Fibroblast of skin of abdomen (primary cell): ENCODE measurements around the gene TNFRSF21. TPM values are rescaled to one million over a fixed set of nuclear protein-coding genes. Genes with fewer than 3 reads are reported as not detected.
"Not testable (repeated sequence)": the region's sequence is repeated elsewhere in the genome, so short reads cannot be mapped to it uniquely, and the experiment has no call there.

Experiments
- DNase-seq: peaks from one replicate; pipeline ENCODE4 v3.0.0-alpha.2; 2013
- polyA plus RNA-seq, 2 experiments: library from polyadenylated mRNA; unstranded; fragments of 120-200 nt; gene quantifications; one replicate each; pipeline ENCODE4 v1.2.1, GENCODE V29; 2013; ENCODE audit not compliant: insufficient read length in 2 of 2

The TNFRSF21 gene, protein sequence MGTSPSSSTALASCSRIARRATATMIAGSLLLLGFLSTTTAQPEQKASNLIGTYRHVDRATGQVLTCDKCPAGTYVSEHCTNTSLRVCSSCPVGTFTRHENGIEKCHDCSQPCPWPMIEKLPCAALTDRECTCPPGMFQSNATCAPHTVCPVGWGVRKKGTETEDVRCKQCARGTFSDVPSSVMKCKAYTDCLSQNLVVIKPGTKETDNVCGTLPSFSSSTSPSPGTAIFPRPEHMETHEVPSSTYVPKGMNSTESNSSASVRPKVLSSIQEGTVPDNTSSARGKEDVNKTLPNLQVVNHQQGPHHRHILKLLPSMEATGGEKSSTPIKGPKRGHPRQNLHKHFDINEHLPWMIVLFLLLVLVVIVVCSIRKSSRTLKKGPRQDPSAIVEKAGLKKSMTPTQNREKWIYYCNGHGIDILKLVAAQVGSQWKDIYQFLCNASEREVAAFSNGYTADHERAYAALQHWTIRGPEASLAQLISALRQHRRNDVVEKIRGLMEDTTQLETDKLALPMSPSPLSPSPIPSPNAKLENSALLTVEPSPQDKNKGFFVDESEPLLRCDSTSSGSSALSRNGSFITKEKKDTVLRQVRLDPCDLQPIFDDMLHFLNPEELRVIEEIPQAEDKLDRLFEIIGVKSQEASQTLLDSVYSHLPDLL
- 8.1 TPM for polyA plus RNA-seq (2013, experiment 1 of 2; ENCODE audit: insufficient read length)
- polyA plus RNA-seq (2013, experiment 2 of 2; ENCODE audit: insufficient read length): 8.2 TPM

DNA sequence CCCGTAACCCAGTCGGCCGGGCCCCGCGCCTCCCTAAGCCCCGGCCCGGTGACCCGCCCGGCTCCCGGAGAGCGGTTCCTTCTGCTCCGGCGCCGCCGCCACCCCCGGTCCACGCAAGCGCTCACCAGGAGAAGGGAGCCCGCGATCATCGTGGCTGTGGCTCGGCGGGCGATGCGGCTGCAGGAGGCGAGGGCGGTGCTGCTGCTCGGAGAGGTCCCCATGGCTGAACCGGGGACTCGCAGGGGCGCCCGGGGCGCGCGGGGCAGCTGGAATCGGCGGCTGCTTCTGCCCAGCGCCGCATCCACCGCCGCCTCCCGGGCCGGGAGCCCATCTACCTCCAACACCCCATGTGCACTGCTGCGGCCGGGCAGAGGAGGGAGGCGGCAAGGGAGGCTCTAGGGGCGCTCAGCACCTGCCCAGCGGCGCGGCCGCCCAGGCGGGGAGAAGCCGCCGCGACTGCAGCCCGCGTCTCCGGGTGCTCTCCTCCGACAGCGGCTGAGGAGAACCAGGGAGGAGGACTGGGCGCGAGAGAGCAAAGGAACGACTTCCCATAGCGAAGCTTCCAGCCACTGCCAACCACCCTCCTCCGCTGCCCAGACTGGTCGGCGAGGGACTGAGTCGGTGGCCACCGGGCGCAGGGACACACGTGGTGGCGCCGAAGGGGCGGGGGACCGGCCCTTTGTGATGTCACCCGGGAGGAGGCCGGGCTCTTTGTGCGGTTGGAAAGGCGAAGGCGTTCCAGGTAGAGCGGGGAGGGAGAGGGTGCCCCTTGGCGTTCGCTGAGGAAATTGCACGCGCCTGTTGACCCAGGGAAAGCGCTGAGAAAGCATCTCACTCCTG, at the start of gene TNFRSF21:
TSS of gene TNFRSF21 (minus strand) at position 615 of the 840 bp plus-strand sequence. CDS start at position 221, 394 bp downstream.
- peak; percentile 82 for DNase-seq

- no peak for DNase-seq
These were observed 48.9 kb upstream of the TNFRSF21 start for GRCh38 chr6:47358440-47359225.

DNA sequence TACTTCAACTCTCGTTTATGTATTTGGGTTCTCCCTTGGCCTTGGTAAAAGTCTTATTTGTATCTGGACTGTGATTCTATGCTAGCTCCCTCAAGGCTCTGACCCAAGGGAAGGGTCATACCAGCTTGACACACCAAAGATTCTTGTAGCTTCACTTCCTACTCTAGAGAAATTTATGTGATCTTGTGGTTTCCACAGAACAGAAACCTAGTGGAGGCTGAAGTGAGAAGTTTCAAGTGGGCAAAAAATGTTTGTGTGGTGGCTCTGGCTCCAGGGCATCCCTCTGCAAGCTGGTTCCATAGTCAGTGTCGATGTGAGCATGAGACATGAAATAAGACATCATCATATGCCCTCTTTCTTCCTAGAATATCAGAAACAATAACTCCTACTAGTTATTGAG, 48.1 kb upstream of the TNFRSF21 start:
- DNase-seq: no peak

DNA sequence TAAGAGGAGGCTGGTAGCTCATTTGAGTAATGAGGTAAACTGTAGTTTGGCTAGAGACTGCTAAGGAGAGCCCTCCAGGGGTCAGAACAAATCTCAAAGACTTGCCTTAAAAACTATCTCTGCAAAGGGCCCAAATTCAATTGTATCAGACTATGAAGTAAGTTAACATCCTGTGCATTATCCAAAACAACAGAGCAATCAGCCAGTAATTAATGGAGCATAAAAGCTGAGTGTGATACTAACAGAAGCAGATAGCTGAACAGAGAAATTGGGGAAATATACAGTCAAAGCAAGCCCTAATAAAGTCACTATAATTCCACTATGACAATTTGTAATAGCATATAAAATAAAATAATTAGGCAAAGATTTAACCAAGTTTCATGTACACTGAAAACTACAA, 45.8 kb upstream of the TNFRSF21 start:
- DNase-seq: no peak

DNA sequence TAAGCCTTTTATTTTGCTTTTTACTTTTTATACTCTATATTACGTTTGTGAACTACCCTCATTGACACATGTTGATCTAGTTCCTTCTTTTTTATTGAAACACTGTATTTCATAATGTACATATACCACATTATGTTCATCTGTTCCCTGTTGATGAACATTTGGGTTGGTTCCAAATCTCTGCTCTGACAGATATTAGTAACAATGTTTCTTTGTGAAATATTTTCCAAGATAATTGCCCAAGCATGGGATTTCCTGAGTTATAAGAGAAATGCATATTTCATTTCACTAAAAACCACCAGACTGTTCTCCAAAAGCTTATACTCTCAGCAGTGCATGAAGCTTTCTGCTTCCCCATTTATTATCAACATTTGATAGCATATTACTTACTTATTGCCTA, 44.2 kb upstream of the TNFRSF21 start:
- peak; percentile 6 for DNase-seq

- DNase-seq: no peak
These were observed 43.3 kb upstream of the TNFRSF21 start for GRCh38 chr6:47352966-47353365.

DNA sequence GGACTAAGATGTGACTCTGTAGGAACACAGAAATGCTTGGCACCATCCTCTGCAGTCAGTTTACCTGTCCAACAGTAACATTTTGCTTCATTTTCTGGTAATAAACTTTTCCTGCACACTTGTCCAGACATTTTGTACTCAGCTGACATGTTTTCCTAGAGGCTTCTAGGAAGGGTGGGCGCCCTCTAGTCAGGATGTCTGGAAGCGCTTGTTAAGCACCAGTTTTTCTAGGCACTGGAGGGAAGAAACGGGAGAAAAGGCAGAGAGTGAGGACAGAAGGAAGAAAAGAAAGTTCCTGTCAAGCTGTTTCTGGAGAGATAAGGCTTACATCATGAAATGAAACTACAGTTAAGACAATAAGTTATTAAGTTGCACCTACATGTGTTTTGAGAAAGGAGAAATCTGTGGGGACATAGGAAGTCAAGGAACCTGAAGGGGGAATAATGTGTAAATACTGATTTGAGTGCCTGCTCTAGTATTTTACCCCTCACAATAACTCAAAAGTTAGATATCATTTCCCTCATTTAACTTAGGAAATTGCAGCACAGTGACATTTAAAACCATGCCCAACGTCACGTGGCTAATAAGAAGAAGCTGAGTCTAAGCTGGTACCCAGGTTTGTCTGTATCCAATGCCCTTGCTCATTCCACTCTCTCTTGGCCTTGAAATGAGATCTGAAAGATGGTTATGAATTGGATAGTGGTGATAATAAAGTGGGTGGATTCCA, 42.7 kb upstream of the TNFRSF21 start:
- DNase-seq: no peak

- no peak for DNase-seq
These were observed 41.9 kb upstream of the TNFRSF21 start for GRCh38 chr6:47351621-47352020.

GRCh38 chr6:47349931-47350330, 40.2 kb upstream of the TNFRSF21 start:
- DNase-seq: no peak

DNA sequence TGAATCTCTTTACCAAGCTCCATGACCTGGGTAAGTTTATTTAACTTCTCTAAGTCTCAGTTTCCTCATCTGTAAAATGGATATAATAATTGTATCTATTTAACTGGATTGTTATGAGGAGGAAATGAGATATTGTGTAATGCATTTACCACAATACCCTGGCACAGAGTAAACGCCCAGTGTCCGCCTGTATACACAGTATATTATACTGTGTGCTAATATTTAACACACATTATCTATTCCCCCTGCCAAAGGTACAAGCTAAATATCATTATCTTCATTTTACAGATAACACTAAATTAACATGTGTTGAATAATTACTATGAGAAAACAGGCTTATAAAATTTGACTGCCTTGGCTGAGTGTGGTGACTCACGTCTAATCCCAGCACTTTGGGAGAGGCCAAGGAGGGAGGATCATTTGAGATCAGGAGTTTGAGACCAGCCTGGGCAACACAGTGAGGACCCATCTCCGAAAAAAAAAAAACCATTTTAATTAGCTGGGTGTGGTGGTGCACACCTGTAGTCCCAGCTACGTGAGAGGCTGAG, 38.7 kb upstream of the TNFRSF21 start:
- DNase-seq: no peak

- DNase-seq: no peak
These were observed 36.1 kb upstream of the TNFRSF21 start for GRCh38 chr6:47345761-47346160.

DNA sequence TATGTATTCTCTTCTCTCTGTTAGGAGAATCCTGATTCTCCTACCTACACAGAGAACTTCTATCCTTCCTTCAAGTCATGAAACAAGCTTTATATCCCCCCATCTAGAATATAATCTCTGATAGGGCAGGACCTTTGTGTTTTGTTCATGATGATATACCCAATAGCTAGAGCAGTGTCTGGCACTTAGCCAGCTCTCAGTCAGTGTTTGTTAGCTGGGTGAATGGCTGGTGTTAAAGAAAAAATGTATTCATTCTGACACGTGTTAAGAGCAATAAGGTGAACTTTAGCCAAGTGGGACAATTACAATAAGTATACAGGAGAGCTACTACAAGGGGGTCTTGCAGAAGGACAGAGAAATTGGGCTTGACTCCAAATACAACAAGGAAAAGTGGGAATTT, 34.3 kb upstream of the TNFRSF21 start:
- DNase-seq: no peak

GRCh38 chr6:47343600-47343999, 33.9 kb upstream of the TNFRSF21 start:
- DNase-seq: no peak

DNA sequence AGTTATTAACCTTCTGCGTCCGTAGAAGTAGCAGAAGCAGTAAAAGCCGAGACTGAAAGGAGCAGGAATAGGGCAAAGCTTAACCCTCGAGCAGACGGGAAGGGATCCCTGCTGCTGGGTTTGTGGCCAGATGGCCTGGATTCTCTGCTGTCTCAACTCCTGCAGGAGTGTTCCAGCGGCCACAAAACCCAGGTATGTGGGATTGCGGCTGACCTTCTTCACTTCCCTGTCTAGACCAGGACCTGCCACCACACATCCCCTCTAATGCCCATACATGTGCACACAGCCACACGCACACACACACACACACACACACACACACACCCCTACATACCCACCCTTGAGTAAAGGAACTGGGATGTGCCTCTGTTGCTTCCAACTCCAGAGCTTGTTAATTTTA, 33.1 kb upstream of the TNFRSF21 start:
- no peak for DNase-seq

- no peak for DNase-seq
These were observed 27.8 kb upstream of the TNFRSF21 start for GRCh38 chr6:47337519-47337918.

DNA sequence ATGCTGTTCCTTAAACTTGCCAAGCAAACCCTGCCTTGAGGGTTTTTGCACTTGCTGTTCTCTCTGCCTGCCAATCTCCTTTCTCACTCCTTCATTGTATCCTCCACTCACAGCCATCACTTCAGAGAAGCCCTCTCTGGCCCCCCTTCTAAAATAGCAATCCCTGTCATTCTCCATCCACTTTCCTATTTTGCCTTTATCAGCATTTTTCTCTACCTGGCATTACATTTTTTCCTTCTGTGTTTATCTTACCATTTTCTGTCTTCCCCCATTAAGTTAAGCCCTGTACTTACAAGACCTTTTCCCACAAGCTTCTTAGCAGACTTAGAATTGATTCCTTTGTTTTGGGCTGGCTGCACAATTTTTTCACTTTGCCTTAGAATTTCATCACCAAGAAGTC, 26.6 kb upstream of the TNFRSF21 start:
- no peak for DNase-seq

DNA sequence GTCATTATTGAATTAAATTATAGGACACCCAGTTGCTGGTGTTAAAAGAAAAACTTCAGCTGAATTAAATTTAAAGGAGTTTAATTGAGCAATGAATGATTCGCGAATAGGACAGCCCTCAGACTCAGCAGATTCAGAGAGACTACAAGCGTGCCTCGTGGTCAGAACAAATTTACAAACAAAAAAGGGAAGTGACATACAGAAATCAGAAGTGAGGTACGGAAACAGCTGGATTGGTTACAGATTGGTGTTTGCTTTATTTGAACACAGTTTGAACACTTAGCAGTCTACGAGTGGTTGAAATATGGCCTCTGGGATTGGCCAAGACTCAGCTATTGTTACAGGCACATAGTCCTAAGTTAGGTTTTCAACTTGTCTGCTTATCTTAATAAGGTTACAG, 25.8 kb upstream of the TNFRSF21 start:
- DNase-seq: no peak

DNA sequence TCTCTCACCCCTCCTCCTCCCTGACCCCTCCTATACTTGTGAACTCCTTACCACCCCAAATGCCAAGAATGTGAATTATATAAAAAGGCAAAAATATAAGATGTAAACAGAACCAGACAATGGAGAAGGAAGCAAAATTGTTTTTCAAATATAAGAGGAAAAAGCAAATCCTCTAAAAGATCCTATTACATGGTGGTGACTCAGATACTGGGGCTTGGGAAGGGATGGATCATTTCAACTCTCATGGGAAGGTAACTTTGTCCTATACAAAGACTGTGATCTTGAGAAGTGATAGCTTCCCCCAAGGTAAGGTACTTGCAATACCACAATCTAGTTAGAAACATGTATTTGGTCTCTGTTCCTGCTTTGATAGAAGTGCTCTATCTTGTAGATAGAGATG, 24.6 kb upstream of the TNFRSF21 start:
- DNase-seq: no peak

- DNase-seq: not testable (repeated sequence)
These were observed 18.9 kb upstream of the TNFRSF21 start for GRCh38 chr6:47328606-47329005.

DNA sequence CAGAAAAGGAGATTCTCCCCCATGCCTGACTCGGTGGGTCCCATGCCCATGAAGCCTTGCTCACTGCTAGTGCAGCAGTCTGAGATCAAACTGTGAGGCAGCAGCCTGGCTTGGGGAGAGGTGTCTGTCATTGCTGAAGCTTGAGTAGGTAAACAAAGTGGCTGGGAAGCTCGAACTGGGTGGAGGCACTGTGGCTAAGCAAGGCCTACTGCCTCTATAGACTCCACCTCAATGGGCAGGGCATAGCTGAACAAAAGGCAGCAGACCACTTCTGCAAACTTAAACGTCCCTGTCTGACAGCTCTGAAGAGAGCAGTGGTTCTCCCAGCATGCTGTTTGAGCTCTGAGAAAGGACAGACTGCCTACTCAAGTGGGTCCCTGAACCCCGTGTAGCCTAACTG, 18.4 kb upstream of the TNFRSF21 start:
- not testable (repeated sequence) for DNase-seq

GRCh38 chr6:47323887-47324286, 14.2 kb upstream of the TNFRSF21 start:
- DNase-seq: no peak
